GM19395 (cell line): ENCODE results near the gene ITPA.

Experiments
- ATAC-seq: cut with Tn5 transposase; IDR thresholded peaks from one replicate; pipeline ENCODE4 v1.9.1; 2021; ENCODE audit warnings: mild to moderate bottlenecking, moderate library complexity; ENCODE audit not compliant: unreplicated experiment

Gene ITPA

GRCh38 chr20:3243718-3244358, 34.5 kb downstream of the ITPA start:
- no peak for ATAC-seq

GRCh38 chr20:3244613-3245012, 35.3 kb downstream of the ITPA start:
- no peak for ATAC-seq

GRCh38 chr20:3245156-3245555, 35.9 kb downstream of the ITPA start:
- no peak for ATAC-seq

DNA sequence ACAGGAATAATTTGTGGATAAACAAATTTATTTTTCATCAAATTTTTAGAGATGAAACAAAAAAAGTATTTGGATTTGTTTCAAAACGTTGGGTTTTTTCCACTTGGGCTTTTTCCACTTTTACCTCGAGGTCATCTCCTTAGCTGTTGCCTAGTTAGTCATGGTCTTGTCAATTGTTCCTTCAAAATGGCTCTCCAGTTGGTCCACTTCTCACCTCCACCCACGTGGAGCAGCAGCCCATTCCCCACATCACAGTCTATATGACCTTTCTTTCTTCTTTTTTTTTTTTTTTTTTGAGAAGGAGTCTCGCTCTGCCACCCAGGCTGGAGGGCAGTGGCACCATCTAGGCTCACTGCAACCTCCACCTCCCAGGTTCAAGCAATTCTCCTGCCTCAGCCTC, 36.4 kb downstream of the ITPA start:
- no peak for ATAC-seq

GRCh38 chr20:3246682-3247081, 37.4 kb downstream of the ITPA start:
- ATAC-seq: no peak

GRCh38 chr20:3247638-3248037, 38.3 kb downstream of the ITPA start:
- no peak for ATAC-seq

DNA sequence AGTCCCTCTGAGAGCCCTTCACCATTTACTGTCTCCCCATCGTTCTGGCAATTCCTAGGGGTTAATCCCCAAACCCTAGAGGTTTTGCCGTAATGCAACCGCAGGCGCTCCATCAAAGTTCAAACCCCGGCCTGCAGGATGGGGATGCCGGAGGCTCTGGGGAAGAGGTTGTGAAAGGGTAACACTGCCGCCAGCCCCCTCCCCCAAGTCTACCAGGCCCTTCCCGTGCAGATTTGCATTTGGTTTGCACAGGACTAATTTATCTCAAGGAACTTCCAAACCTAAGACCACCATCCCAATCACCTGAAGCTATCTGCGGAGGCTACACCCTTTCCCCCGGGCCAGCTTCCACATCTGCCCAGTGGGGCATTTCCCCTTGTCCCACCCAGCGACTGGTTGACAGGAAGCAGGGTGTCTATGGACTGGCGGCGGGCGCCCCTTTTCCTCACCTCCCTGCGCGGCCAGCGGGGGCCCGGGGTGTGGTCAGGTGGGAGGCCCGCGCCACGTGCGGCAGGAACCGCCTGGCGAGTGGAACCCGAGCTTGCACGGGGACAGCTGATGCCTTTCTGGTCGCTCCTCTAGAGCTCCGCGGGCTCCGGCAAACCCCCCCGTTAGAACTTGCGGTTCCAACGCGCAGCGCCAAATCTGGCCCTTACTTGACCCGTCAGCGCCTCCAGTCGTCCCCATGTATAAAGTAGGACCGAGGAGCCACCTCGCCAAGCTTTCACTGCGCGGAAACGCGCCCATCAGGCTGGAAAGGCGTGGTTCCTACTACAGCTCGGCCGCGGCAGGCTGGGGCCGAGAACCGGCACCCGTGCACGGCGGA, 39.1 kb downstream of the ITPA start:
- no peak for ATAC-seq

GRCh38 chr20:3248993-3249347, 39.7 kb downstream of the ITPA start:
- no peak for ATAC-seq

- ATAC-seq: no peak
Measured at GRCh38 chr20:3250091-3250504, 40.8 kb downstream of the ITPA start.

GRCh38 chr20:3251806-3252205, 42.5 kb downstream of the ITPA start:
- no peak for ATAC-seq

DNA sequence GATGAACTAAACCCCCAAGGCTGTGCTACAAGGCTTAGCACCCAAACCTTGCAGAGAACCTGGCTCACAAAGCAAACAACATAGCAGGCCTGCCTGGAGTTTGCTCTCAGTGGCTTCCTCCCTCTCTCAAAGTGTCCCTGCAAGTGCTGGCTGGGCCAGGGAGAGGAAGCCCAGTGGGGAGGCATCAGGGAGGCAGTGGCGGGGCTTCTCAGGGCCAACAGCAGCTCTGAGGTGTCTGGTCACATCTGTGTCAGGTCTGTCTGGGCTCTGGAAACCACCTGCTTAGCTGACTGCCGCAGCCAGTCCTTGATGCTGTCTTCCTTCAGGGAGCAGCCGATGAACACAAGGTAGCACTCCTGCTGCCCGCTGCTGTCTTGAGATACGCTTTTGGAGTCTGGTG, 46.4 kb downstream of the ITPA start:
- no peak for ATAC-seq

GRCh38 chr20:3258429-3258828, 49.1 kb downstream of the ITPA start:
- no peak for ATAC-seq

GRCh38 chr20:3262566-3262965, 53.3 kb downstream of the ITPA start:
- ATAC-seq: no peak

- ATAC-seq: no peak
Measured at GRCh38 chr20:3270051-3270450, 60.8 kb downstream of the ITPA start.

DNA sequence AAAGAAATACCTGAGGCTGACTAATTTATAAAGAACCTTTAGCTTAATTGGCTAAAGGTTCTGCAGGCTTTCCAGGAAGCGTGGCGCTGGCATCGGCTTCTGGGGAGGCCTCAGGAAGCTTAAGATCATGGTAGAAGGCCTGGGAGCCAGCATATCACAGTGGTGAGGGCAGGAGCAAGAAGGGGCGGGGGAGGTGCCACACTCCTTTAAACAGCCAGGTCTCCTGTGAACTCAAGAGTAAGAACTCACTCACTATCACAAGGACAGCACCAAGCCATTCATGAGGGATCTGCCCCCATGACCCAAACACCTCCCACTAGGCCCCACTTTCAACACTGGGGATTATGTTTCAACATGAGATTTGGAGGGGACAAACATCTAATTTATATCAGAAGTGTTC, 64.1 kb downstream of the ITPA start:
- no peak for ATAC-seq
